GM21723 (cell line): ENCODE data around the gene FAM3B.
"Not testable (repeated sequence)": the region's sequence is repeated elsewhere in the genome, so short reads cannot be mapped to it uniquely, and the experiment has no call there.

Source experiments
- ATAC-seq: cut with Tn5 transposase; IDR thresholded peaks from one replicate; pipeline ENCODE4 v1.9.1; 2021; ENCODE audit warnings: mild to moderate bottlenecking, moderate library complexity; ENCODE audit not compliant: unreplicated experiment

FAM3B gene

DNA sequence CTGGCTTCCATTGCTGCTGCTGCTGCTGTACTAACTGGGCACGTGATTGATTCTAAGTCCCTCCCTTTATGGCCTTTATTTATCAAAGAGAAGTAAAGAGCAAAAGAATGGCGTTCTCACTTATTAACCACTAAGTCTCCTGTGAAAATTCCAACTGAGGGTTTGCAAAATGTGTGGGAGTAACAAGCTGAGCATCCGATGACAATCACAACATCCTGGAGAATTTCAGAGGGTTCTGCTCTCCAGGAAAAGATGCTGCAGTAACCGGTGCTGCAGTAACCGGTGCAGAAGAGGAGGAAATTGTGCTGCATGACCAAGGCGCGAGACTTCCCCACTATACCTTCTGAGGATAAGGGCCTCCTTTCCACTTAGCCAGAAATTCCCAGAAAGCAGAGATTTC lies 32.5 kb downstream of the FAM3B start:
- ATAC-seq = no peak

DNA sequence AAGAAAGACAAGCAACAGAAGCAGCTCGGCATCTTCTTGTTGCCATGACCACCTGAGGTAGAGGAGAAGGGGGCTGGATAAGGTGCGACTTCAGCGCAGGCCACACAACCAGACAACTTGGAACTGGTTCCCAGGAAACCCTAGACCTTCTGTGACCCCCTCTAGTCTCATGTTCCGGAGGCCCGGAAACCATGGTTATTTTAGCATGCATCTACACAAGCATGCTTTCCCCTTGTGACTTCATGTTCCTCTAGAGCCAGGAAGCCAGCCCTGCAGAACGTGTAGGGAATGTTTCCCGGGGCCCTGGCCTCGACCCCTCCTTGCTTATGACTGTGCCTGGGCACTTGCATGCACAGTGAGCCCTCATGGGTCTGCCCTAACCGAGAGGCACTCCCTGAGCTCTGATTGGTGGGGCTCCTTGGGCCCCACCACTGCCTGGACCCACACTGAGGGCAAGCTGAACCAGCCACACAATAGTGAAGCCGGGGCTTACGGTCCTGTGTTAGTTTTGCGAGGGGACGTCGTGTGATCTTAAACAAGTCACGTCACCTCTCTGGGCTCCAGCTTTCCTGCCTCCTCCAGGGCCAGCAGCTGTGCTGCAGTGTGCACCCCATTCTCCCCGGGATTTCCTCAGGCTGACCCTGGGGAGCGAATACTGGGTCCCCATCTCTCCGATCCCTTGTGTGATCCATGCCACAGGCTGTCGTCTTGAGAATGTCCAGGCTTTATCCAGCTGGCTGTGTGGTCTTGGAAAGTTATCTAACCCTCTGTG lies 33.2 kb downstream of the FAM3B start:
- ATAC-seq = no peak

DNA sequence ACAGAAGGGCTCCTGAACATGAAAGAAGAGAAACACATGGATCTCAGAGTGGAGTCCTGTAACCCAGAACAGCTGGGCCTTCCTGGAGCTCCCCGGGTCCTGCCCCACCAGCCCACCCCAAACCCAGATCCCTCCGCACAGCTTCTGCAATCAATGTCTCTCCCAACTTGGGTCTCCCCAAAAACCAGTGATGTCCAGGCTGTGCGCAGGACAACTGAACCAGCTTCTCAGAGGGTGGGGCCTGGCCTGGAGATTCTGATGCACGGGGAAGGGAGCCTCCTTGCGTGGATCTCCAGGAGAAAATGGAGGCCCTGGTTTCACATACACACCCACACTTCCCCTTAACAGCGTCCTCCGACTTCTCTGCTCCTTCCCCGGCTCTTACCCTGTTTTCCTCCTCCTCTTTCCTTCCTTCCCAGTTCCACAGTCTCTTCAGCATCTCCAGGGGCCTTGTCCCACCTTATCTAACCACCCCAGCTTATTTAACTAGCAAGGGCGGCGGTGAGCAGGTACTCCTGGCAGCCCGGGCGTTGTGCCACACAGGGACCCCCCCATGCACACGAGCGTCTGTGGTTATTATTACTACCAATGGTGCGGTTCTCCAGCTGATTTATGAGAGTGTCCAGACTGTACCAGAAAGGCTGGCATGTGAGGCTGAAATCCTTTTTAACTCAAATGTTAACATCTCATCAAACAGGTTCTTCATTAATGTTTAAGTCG lies 34.0 kb downstream of the FAM3B start:
- no peak for ATAC-seq

DNA sequence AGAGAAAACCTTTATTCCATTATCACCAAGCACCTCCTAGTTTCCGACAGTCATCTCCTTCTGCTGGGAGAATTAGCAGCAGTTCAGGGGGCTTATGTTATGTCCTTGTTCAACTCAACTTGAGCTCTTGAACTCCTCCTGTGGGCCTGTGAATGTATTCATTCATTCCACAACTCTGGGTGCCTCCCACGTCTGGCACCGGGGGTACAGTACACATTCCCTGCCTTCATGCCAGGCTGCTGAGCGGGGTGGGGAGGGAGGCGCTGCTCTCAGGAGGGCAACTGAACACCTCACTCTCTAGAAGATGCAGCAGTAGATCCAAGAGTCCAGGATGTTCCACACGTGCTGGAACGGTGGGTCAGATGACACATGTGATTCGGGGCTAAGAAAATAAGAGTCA lies 40.9 kb downstream of the FAM3B start:
- no peak for ATAC-seq

DNA sequence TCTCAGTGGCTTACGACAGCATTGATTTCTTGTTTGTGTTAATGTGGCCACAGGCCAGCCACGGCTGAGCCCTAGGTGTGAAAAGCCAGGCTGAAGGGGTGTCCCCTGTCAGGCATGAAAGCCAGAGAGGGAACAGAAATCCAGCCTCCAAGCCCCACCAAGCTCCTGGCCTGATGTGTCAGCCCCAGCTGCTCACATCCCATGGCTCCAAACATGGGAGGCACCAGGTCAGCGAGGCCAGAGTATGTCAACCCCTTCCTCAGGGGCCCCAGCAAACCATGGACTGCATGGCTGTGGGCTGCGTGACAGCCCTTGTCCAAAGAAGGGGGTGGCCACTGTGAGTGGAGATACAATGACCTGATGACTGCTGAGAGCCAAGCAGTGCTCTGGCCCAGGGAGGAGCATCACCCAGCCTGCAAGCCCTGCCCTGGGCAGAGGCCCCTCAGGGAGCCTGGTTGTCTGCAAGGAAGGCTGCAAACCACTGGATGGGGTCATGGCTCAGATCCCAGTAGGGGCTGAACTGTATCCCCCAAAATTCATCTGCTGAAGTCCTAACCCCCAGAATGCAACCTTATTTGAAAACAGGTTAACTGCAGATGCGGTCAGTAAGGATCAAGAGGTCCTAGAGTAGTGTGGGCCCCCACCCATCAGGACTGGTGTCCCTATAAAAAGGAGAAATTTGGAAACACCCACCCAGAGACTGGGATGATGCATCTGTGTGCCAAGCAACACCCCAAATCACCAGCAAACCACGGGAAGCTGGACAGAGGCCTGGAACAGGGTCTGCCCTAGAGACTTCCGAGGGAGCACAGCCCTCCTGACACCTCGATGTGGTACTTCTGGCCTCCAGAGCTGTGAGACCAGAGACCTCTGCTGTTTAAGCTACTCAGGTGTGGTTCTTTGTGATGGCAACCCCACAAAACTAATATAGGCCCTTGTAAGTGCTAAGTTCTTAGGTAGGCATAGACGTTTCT lies 41.9 kb downstream of the FAM3B start:
- ATAC-seq = no peak

DNA sequence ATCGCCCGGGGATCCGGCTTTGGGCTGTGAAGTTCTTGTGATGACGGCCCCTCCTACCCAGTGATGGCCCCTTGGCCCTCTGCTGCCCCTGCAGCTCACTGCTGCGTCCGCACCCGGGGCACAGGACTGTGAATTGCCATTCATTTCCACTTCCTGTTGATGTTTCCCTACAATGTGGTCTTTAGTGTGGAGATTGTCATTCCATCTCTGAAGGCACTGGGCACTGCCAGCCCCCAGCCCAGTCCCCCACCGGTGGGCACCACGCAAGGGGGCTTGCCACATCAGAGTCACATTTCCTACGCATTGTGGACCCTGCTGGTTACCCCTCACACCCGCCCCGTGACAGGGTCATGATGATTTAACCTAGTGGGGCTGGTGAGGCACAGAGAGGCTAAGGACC lies 42.7 kb downstream of the FAM3B start:
- ATAC-seq = no peak

- ATAC-seq = not testable (repeated sequence)
Measured at GRCh38 chr21:41359754-41360071, 43.1 kb downstream of the FAM3B start.

DNA sequence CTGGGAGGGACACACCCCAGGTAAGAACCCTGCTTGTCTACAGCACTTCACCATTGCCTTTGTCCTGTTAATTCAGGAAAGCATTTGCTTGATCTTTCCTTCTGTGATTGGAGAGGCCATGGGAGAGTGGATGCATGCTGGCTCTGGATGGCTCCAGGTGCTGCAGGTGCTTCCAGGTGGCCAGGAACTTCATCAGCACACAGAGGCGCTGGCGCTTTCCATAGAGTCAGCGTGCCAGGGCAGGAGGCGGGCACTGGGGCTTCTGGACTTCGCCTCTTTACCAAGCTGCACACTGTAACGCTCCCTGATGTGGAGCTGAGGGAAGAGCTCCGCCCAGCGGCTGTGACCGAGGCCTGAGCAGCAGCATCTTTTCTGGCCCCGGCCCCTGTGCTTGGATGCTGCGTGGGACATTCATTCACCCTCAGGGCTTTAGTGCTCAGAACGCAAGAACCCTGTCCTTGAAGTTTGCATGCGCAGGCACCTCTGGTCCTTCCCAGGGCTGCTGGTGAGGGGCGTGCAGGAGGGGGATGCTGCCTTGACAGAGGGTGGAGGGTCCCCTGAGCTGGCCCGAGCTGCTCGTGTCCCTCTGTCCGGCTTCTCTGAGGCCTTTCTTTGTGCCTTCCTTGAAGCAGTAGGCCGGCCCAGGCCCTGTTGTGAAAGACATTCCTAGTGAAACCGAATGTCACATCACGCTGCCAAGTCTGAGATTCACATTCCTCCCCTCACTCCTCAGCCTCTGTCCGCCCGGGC lies 43.6 kb downstream of the FAM3B start:
- ATAC-seq = no peak

DNA sequence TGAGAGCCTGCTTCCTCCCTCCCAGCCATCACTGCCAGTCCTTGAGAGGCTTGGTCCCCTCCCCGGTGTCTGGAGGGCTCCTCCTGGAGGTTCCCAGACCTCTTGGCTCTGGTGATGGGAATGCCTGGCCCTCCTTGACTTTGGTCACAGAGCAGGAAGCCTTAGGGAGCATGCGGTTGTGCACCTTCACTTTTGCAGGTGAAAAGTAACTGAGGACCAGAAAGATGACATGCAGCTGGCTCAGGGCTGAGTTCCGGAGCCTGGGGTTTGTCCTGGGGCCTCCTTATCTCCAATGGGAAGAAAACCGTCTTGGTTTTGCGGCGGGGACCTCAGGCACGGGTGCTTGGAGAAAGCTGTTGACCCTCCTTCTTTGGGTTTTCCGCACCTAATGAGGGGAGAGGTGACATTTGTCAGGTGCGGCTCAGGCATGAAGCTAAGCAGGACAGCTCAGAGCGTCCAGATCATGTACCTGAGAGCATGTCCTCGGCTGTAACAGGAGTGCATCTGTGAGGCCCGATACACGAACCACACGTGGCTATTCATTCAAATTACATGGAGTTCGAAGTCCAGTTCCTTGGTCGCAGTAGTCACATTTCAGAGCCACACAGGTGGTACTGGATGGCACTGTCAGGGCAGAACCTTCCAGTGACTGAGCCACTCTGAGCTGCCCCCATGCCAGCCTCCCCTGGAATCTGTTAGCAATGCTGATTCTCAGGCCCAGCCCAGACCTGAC lies 44.6 kb downstream of the FAM3B start:
- ATAC-seq = no peak

DNA sequence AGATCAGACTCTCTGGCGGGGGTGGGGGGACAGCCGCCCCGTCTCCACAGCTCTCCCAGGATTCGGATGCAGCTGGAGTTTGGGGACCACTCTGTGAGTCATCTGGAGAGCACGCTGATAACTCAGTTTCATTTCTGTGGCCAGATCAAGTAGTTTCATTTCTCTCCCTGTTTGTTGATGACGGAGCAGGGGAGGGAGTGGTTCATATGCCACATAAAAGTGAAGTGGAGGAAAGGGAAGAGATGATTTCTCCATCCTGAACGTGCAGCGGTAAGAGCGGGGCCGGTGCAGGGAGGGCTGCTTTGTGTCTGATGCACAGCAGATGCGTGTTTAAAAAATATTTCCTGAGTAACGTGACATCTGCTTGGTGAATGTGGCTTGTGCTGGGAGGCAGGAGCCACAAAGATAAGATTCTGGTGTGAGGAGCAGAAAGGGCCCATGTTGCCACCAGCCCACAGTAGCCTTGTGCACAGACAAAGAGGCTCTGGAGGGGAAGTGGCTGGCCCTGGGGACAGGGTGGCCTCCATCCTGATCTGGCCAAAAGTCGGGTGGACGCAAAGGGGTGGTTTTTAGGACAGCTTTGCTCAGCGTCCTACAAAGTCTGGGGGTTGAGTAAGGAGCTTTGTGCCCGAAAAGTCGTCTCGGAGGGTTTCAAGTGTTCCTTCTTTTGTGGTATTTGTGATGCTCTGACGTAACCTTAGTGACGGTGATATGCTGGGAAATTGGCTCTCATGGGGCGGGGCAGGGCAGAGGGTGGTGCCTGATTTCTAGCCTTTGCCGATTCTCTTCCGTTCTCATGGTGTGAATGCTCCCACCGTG lies 45.4 kb downstream of the FAM3B start, which contains the start of gene MX2:
Gene MX2, plus strand, starts transcription at position 242 of the 819 bp plus-strand sequence. CDS start 14,880 bp downstream, outside the sequence.
- peak; percentile 62 for ATAC-seq

DNA sequence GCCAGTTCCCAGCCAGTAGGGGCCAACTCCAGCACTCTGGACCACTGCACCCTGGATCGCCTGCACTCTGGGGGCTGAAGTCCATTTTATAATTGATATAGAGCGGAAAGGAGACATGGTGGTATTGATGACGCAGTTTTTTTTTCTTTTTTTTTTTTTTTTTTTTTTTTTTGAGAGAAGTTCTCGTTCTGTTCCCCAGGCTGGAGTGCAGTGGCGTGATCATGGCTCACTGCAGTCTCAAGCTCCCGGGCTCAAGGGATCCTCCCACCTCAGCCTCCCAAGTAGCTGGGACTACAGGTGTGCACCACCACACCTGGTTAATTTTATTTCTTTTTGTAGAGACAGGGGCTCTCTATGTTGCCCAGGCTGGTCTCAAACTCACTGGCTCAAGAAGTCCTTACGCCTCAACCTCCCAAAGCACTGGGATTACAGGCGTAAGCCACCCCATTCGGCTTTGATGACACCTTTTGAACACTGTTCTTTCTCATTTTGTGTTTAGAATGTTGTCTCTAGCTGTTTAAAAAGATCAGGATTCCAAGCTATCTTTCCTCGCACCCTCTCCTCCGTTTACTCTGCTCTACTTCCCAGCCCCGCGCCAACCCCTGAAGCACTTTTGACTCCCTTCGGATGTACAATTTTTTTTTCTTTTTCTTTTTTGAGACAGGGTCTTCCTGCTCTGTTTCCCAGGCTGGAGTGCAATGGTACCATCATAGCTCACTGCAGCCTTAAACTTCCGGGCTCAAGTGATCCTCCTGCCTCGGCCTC lies 46.2 kb downstream of the FAM3B start:
- ATAC-seq = no peak

DNA sequence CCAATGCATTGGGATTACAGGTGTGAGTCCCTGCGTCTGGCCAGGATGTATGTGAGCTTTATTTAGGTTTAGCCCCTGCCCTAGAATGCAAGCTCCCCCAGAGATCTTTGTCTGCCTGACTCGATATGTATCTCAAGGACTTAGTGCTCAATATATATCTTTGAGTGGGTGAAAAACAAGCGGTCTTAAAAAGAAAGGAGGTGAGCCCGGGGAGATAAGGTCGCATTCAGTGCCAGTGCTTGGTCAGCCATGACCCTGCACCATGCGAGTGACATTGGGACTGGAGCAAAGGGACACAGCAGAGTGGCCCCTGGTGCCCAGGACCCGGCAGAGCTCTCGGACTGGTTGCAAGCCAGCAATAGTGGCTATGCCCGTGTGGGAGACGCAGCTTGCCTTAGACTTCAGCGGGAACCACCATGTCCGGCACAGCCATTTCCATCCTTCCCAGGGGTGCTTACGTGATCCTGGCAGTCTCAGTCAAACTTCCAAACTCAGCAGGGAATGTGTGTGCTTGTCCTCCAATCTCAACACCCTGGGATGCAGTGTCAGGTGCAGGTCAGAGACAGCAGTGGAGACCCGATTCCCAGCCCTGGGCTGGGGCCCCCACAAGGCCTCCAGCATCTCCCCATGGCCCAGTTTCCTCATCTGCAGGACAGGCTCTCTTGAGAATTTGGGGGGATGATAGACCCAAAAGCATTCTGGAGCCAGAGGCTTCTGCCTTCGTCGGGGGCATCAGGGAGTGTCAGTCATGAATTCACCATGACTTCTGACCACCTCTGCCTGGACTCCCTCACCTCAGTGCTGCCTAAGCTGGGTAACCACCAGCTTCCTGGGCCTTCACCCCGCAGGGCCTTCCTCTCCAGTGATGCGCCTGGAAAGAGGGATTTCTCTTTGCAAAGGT lies 47.0 kb downstream of the FAM3B start:
- ATAC-seq = no peak

GRCh38 chr21:41364308-41364707 lies 47.7 kb downstream of the FAM3B start:
- ATAC-seq = no peak

DNA sequence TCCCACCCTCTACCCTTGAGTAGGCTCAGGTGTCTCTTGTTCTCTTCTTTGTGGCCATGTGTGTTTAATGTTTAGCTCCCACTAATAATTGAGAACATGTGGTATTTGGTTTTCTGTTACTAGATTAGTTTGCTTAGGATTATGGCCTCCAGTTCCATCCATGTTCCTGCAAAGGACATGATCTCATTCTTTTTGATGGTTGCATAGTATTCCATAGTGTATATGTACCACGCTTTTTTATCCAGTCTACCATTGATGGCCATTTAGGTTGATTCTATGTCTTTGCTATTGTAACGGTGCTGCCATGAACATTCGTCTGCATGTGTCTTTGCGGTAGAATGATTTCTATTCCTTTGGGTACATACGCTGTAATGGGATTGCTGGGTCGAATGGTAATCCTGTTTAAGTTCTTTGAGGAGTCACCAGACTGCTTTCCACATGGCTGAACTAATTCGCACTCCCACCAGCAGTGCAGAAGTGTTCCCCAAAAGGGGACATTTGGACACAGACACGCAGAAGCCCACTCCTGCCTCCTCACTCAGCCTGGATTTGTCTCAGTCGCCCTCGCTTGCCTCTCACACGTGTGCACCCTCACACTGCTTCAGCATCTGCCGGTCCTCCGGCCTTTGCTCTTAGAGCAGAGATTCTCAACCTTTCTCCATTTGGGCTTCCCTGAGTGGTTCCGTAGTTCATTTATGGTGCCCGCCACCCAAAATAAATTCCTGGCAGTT lies 48.9 kb downstream of the FAM3B start:
- ATAC-seq = no peak

- no peak for ATAC-seq
Measured at GRCh38 chr21:41366522-41367151, 50.0 kb downstream of the FAM3B start.

GRCh38 chr21:41367301-41367944 lies 50.8 kb downstream of the FAM3B start:
- peak; percentile 7 for ATAC-seq
